ENCODE data around the gene KRT80.

- no peak for TF ChIP-seq CTCF (IDR thresholded peaks at IDR 0.05)
- no peak for TF ChIP-seq POLR2AphosphoS5 (IDR thresholded peaks at IDR 0.05; ENCODE audit: low read depth, low read length)
- TF ChIP-seq REST (IDR thresholded peaks at IDR 0.05; ENCODE audit: insufficient read depth in 1 of 2, low read depth in 2 of 2, low read length in 1 of 2) = no peak
- TF ChIP-seq TCF7L2 (IDR thresholded peaks at IDR 0.05; ENCODE audit: low read depth, low read length) = no peak
Measured at GRCh38 chr12:52234223-52234810, 42.5 kb upstream of the KRT80 start.

All from Panc1 (cell line).